A673 (cell line): Measurements from ENCODE around the gene VIP.

Source experiments
- EZH2 ChIP-seq: fragments of 200-600 bp; sonication (generic); IDR thresholded peaks from 2 replicates; pipeline ENCODE4 v1.6.1; 2017; ENCODE audit warnings: borderline replicate concordance, low read depth, mild to moderate bottlenecking, mixed read lengths, antibody characterized with exemption, low read length; ENCODE audit not compliant: poor library complexity, severe bottlenecking
- TF ChIP-seq, protein P1 (sequence below): fragments of 300-800, 200-600 bp; sonication (generic); conservative IDR thresholded peaks from 2 replicates; pipeline ENCODE4 v1.5.1; 2017; ENCODE audit warnings: low read depth, mild to moderate bottlenecking, antibody characterized with exemption, low read length, moderate library complexity, mixed read lengths

DNA sequence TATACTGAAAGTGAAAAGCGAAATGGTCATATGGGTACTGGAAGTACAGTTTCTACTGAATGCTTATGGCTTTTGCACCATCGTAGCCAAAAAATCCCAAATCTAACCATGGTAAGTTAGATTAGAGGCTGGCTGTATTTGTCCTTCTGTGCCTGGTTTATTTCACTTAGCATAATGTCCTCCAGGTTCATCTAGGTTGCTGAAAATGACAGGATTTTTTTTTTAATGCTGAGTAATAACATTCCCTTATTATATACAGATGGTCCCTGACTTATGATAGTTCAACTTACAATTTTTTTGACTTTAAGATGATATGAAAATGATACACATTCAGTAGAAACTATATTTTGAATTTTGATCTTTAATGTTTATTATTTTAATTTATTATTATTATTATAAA is 45.3 kb upstream of the VIP start:
- TF ChIP-seq, protein P1, sequence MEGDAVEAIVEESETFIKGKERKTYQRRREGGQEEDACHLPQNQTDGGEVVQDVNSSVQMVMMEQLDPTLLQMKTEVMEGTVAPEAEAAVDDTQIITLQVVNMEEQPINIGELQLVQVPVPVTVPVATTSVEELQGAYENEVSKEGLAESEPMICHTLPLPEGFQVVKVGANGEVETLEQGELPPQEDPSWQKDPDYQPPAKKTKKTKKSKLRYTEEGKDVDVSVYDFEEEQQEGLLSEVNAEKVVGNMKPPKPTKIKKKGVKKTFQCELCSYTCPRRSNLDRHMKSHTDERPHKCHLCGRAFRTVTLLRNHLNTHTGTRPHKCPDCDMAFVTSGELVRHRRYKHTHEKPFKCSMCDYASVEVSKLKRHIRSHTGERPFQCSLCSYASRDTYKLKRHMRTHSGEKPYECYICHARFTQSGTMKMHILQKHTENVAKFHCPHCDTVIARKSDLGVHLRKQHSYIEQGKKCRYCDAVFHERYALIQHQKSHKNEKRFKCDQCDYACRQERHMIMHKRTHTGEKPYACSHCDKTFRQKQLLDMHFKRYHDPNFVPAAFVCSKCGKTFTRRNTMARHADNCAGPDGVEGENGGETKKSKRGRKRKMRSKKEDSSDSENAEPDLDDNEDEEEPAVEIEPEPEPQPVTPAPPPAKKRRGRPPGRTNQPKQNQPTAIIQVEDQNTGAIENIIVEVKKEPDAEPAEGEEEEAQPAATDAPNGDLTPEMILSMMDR: no peak
- TF ChIP-seq EZH2: no peak
